Right lobe of liver (tissue), 6 donors: ENCODE data around the gene SBF2. TPM values are rescaled to one million over a fixed set of nuclear protein-coding genes. Genes with fewer than 3 reads are reported as not detected.
A peak's percentile ranks its signal among the peaks of the same experiment; 100 is the strongest.

Experiments
- ATAC-seq, 4 donors: fragments of 200-7000 bp; cut with Tn5 transposase; one replicate each; pipeline ENCODE4 v1.9.1; 2020; ENCODE audit warnings: mild to moderate bottlenecking in 4 of 4, moderate library complexity in 4 of 4
- DNase-seq, 3 donors: peaks; one replicate each; pipeline ENCODE4 v3.0.0-alpha.2; 2020
- H3K27ac ChIP-seq, 3 donors: fragments of 200-600 bp; one replicate each; pipeline ENCODE4 v1.8.0; 2022
- H3K27me3 ChIP-seq, 2 donors: fragments of 200-600 bp; one replicate each; pipeline ENCODE4 v1.8.0; 2022
- H3K36me3 ChIP-seq, 4 donors: fragments of 200-600 bp; sonication (generic) in 1 of 4; one replicate each; pipeline versions ENCODE4 v1.5.1 to v1.8.0; 2017 to 2022; ENCODE audit warnings: control low read depth in 1 of 4
- H3K4me1 ChIP-seq, 4 donors: fragments of 200-600 bp; sonication (generic) in 1 of 4; one replicate each; pipeline versions ENCODE4 v1.5.1 to v1.8.0; 2017 to 2022; ENCODE audit warnings: control low read depth in 1 of 4
- H3K4me3 ChIP-seq, 3 donors: fragments of 200-600 bp; one replicate each; pipeline ENCODE4 v1.8.0; 2022
- H3K9me3 ChIP-seq, 4 donors: fragments of 200-600 bp; sonication (generic) in 1 of 4; one replicate each; pipeline versions ENCODE4 v1.5.1 to v1.8.0; 2017 to 2022; ENCODE audit warnings: control low read depth in 1 of 4
- POLR2A ChIP-seq: fragments of 450-650 bp; IDR thresholded peaks from one replicate; pipeline ENCODE4 v1.6.1; 2017; ENCODE audit warnings: antibody characterized with exemption, mild to moderate bottlenecking
- WGBS: methylation state at CpG from one replicate; pipeline ENCODE4 v1.1.6; 2018; ENCODE audit warnings: low coverage, low lambda C conversion rate; ENCODE audit not compliant: insufficient coverage; ENCODE audit errors: missing lambda C conversion rate; 5-methylcytosine and 5-hydroxymethylcytosine counted together
- intact Hi-C, 2 donors: fragments of 100-400 bp; cut with DNase I; formaldehyde crosslinking; loops; one replicate each; pipeline versions ENCODE4 v1.11.2 to v1.14.1; 2022
- total RNA-seq, 6 experiments: library from RNA; depleted of rRNA in 2 of 6; stranded (reverse); fragments of >200 nt in 2 of 6; fragmentation: NEBNext Ultra II Directional in 3 of 6; extraction: Animal tissue kit (Norgen Biotek cat#: 25700) in 3 of 6; gene quantifications; one replicate each; pipeline versions ENCODE4 v1.1.0 to v1.2.4, GENCODE V29; 2016 to 2023
- TF ChIP-seq, protein P1 (sequence below), 4 donors: fragments of 200-600 bp in 3 of 4; fragments of 450-650 bp in 1 of 4; IDR thresholded peaks; one replicate each; pipeline versions ENCODE4 v1.5.1 to v1.8.0; 2016 to 2022; ENCODE audit warnings: antibody characterized with exemption in 4 of 4, mild to moderate bottlenecking in 2 of 4
- donor health status: DM: no; HTN: yes; CAD: no.
- donor health status: DM: no; HTN: no; CAD: no.
- donor health status: DM: no; HTN: no; CAD: no.
- donor health status: DM: no; HTN: yes; CAD: no.
- donor health status: DM: no; HTN: yes; CAD: no.

SBF2 gene
- total RNA-seq, 6 experiments from 2014 or later: 13.7 to 28.4 (median 21.3) TPM

DNA sequence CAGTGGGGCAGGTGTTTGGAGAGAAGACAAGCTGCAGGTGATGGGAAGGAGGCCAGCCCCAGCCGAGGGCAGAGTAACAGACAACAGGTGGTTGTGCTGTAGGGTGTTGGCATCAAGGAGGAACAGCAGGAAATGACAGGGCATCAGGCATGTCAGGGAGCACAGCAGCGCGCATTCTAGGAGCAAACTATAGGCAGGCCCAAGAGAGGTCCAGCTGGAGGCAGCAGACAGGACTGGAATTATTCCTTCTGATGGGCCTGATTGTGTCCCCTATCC, 24.4 kb upstream of the SBF2 start:
- TF ChIP-seq, protein P1, sequence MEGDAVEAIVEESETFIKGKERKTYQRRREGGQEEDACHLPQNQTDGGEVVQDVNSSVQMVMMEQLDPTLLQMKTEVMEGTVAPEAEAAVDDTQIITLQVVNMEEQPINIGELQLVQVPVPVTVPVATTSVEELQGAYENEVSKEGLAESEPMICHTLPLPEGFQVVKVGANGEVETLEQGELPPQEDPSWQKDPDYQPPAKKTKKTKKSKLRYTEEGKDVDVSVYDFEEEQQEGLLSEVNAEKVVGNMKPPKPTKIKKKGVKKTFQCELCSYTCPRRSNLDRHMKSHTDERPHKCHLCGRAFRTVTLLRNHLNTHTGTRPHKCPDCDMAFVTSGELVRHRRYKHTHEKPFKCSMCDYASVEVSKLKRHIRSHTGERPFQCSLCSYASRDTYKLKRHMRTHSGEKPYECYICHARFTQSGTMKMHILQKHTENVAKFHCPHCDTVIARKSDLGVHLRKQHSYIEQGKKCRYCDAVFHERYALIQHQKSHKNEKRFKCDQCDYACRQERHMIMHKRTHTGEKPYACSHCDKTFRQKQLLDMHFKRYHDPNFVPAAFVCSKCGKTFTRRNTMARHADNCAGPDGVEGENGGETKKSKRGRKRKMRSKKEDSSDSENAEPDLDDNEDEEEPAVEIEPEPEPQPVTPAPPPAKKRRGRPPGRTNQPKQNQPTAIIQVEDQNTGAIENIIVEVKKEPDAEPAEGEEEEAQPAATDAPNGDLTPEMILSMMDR (IDR thresholded peaks at IDR 0.05): no peak
- TF ChIP-seq POLR2A: no peak
- Histone ChIP-seq H3K4me3 (no peak overlapping the region), H3K9me3 (no peaks in the 10 kb centered on the region), H3K27me3 (no peaks in the 10 kb centered on the region), H3K27ac (no peak overlapping the region), H3K36me3 (no peaks in the 10 kb centered on the region), H3K4me1 (peaks cover 0 to 11% (median 4%) of the 10 kb centered on the region in 4 donors)
- ATAC-seq (peak in 1 of 4 donors; percentile 12), DNase-seq (no peak)
- intact Hi-C loops: no loop called here
- 60% methylated on average over 3 of the region's 3 CpGs for WGBS

- intact Hi-C loops: no loop called here
- Histone ChIP-seq H3K4me1 (peaks cover 0 to 6% (median 2%) of the 10 kb centered on the region in 4 donors), H3K4me3 (no peak overlapping the region), H3K36me3 (no peaks in the 10 kb centered on the region), H3K9me3 (no peaks in the 10 kb centered on the region), H3K27me3 (no peaks in the 10 kb centered on the region), H3K27ac (no peak overlapping the region)
- TF ChIP-seq, protein P1 (IDR thresholded peaks at IDR 0.05): no peak
- TF ChIP-seq POLR2A: no peak
- ATAC-seq: no peak
- no peak for DNase-seq
- 65% methylated on average over 2 of the region's 5 CpGs for WGBS
Observed at GRCh38 chr11:10317776-10318526, 23.9 kb upstream of the SBF2 start.

GRCh38 chr11:10317151-10317755, 23.2 kb upstream of the SBF2 start:
- DNase-seq: no peak
- no peak overlapping the region for H3K4me3 ChIP-seq
- H3K4me1 ChIP-seq: no peaks in the 10 kb centered on the region
- no peaks in the 10 kb centered on the region for H3K36me3 ChIP-seq
- no peak overlapping the region for H3K27ac ChIP-seq
- 87% methylated on average over 4 of the region's 4 CpGs for WGBS
- no peak for TF ChIP-seq POLR2A
- TF ChIP-seq, protein P1 (IDR thresholded peaks at IDR 0.05): no peak
- intact Hi-C loops: no loop called here
- no peaks in the 10 kb centered on the region for H3K27me3 ChIP-seq
- ATAC-seq: no peak
- no peaks in the 10 kb centered on the region for H3K9me3 ChIP-seq

DNA sequence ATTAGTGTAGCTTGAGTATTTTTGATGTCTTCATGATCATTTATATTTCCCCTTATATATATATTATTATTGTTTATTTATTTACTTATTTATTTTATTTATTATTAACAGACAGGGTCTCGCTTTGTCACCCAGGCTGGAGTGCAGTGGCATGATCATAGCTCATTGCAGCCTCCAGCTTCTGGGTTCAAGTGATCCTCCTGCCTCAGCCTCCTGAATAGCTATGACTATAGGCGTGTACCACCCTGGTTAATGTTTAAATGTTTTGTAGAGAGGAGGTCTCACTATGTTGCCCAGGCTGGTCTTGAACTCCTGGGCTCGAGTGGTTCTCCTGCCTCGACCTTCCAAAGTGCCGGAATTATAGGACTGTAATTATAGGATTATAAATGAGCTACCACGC, 21.1 kb upstream of the SBF2 start:
- DNase-seq (no peak), ATAC-seq (no peak)
- Histone ChIP-seq H3K4me1 (peaks cover 0 to 3% (median under 1%) of the 10 kb centered on the region in 4 donors), H3K27ac (no peak overlapping the region), H3K4me3 (no peak overlapping the region), H3K9me3 (no peaks in the 10 kb centered on the region), H3K27me3 (no peaks in the 10 kb centered on the region), H3K36me3 (no peaks in the 10 kb centered on the region)
- 91% methylated on average over 6 of the region's 6 CpGs for WGBS
- intact Hi-C loops: no loop called here
- TF ChIP-seq, protein P1 (IDR thresholded peaks at IDR 0.05): no peak
- TF ChIP-seq POLR2A: no peak
